Ishikawa (cell line): Measurements from ENCODE around the gene FOXC2.

ENCODE experiments used
- CEBPB ChIP-seq: IDR thresholded peaks from 2 replicates; pipeline ENCODE4 v1.6.1; 2012
- EP300 ChIP-seq: IDR thresholded peaks from 2 replicates; pipeline ENCODE4 v1.6.1; 2012; ENCODE audit warnings: borderline replicate concordance
- RAD21 ChIP-seq: IDR thresholded peaks from 2 replicates; pipeline ENCODE4 v1.6.1; 2012; ENCODE audit warnings: low read depth
- TCF12 ChIP-seq: IDR thresholded peaks from 2 replicates; pipeline ENCODE4 v1.6.1; 2012; ENCODE audit warnings: low read depth
- TEAD4 ChIP-seq: IDR thresholded peaks from 2 replicates; pipeline ENCODE4 v1.6.1; 2012
- TF ChIP-seq, protein P1 (sequence below): IDR thresholded peaks from 2 replicates; pipeline ENCODE4 v1.6.1; 2012; ENCODE audit warnings: low read depth, mild to moderate bottlenecking
- TF ChIP-seq, protein P2 (sequence below): IDR thresholded peaks from 2 replicates; pipeline ENCODE4 v1.6.1; 2012
- TF ChIP-seq, protein P3 (sequence below): IDR thresholded peaks from 2 replicates; pipeline ENCODE4 v1.6.1; 2012

DNA sequence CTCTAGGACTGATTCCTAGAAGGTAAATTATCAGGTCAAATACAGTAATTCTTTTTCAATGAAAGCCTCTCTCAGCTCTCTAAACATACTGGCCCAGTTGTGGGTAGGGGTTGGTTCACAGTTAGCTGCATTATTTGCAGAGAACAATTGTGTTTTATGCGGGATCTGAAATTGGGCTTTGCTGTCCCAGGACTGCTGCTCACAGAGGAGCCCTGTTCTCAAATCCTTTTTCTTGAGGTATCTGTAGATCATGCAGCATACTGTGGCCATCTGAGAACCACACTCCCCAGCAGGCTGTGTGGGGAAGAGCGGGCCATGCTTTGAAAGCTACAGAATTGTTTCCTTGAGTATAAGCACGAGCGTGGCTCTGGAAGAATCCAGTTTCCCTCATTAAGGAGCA, 29.1 kb upstream of the FOXC2 start:
- TF ChIP-seq, protein P1, sequence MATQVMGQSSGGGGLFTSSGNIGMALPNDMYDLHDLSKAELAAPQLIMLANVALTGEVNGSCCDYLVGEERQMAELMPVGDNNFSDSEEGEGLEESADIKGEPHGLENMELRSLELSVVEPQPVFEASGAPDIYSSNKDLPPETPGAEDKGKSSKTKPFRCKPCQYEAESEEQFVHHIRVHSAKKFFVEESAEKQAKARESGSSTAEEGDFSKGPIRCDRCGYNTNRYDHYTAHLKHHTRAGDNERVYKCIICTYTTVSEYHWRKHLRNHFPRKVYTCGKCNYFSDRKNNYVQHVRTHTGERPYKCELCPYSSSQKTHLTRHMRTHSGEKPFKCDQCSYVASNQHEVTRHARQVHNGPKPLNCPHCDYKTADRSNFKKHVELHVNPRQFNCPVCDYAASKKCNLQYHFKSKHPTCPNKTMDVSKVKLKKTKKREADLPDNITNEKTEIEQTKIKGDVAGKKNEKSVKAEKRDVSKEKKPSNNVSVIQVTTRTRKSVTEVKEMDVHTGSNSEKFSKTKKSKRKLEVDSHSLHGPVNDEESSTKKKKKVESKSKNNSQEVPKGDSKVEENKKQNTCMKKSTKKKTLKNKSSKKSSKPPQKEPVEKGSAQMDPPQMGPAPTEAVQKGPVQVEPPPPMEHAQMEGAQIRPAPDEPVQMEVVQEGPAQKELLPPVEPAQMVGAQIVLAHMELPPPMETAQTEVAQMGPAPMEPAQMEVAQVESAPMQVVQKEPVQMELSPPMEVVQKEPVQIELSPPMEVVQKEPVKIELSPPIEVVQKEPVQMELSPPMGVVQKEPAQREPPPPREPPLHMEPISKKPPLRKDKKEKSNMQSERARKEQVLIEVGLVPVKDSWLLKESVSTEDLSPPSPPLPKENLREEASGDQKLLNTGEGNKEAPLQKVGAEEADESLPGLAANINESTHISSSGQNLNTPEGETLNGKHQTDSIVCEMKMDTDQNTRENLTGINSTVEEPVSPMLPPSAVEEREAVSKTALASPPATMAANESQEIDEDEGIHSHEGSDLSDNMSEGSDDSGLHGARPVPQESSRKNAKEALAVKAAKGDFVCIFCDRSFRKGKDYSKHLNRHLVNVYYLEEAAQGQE = no peak
- TF ChIP-seq RAD21 (no peak), CEBPB (no peak), EP300 (no peak), TCF12 (no peak), TEAD4 (no peak)
- TF ChIP-seq, protein P2, sequence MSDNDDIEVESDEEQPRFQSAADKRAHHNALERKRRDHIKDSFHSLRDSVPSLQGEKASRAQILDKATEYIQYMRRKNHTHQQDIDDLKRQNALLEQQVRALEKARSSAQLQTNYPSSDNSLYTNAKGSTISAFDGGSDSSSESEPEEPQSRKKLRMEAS = no peak
- TF ChIP-seq, protein P3, sequence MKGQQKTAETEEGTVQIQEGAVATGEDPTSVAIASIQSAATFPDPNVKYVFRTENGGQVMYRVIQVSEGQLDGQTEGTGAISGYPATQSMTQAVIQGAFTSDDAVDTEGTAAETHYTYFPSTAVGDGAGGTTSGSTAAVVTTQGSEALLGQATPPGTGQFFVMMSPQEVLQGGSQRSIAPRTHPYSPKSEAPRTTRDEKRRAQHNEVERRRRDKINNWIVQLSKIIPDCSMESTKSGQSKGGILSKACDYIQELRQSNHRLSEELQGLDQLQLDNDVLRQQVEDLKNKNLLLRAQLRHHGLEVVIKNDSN = no peak
